Keratinocyte (primary cell): ENCODE data around the gene CNEP1R1.

ENCODE experiments used
- CTCF ChIP-seq, 3 experiments: IDR thresholded peaks in 1 of 3; conservative IDR thresholded peaks in 1 of 3; optimal IDR thresholded peaks in 1 of 3; 2 replicates in 2 of 3; 3 replicates in 1 of 3; pipeline versions ENCODE3 to v1.5.1; 2011; ENCODE audit warnings: low read length in 3 of 3, mild to moderate bottlenecking in 3 of 3, moderate library complexity in 2 of 3, control low read depth in 1 of 3, inconsistent platforms in 1 of 3; ENCODE audit not compliant: insufficient read depth in 2 of 3; ENCODE audit errors: extremely low read depth in 1 of 3
- EZH2 ChIP-seq: IDR thresholded peaks from one replicate; pipeline ENCODE4 v1.6.1; 2012; ENCODE audit warnings: inconsistent platforms, mild to moderate bottlenecking, low read length, moderate library complexity

- TF ChIP-seq EZH2 (no peak), CTCF (optimal IDR thresholded peaks at IDR 0.05 in 1 of 3, IDR thresholded peaks at IDR 0.05 in 1 of 3, conservative IDR thresholded peaks at IDR 0.05 in 1 of 3; ENCODE audit: extremely low read depth in 1 of 3, insufficient read depth in 2 of 3, low read length in 3 of 3) (no peak)
These were observed 26.0 kb upstream of the CNEP1R1 start for GRCh38 chr16:49998991-49999390.
